Measurements from ENCODE around the gene ACO2. TPM values are rescaled to one million over a fixed set of nuclear protein-coding genes. Genes with fewer than 3 reads are reported as not detected.

The ACO2 gene
- total and polyA plus RNA-seq, 2 of the 8 experiments (the other 6 are each of a cell fraction or from before 2014, with no cell fraction given), result 52.8 to 75.4 TPM

DNA sequence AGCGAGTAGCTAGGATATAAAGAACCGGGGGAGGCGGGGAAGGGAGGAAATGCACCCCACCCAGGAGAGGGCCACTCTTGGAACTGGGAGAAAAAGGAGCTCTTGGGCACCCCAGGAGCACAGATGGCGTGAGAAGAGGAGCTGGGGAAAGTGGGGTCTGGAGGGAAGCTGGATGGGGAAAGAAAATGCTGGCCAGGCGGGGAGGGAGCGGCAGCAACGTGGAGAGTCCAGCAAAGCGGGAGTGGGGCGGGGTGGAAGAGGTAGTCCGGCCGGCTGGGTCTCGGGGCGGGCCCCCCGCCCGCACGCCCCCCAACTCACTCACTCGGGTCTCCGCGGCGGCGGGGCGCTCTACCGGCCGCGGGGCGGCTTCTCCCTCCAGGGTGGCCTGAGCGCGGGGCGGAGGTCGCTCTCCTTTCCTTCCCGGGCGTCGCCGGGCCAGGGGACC is 22.8 kb upstream of the ACO2 start (continued):
- TF ChIP-seq, protein P1, sequence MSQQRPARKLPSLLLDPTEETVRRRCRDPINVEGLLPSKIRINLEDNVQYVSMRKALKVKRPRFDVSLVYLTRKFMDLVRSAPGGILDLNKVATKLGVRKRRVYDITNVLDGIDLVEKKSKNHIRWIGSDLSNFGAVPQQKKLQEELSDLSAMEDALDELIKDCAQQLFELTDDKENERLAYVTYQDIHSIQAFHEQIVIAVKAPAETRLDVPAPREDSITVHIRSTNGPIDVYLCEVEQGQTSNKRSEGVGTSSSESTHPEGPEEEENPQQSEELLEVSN (IDR thresholded peaks at IDR 0.05), result no peak
- no peak; the same call in 1 of the 2 replicates for TF ChIP-seq POLR2AphosphoS5 (IDR thresholded peaks at IDR 0.05; ENCODE audit: low read depth, low read length)
- no peak for TF ChIP-seq SAP30 (IDR thresholded peaks at IDR 0.05; ENCODE audit: insufficient read depth, insufficient replicate concordance, low read length)
- no peak for TF ChIP-seq ZNF274 (IDR thresholded peaks at IDR 0.05; ENCODE audit: borderline replicate concordance, extremely low read depth, low read length)

All from H1 (cell line).